GM21390 (cell line): ENCODE measurements around the gene MS4A4E.
"Not testable (repeated sequence)": the region's sequence is repeated elsewhere in the genome, so short reads cannot be mapped to it uniquely, and the experiment has no call there.

ENCODE experiments used
- ATAC-seq: cut with Tn5 transposase; IDR thresholded peaks from one replicate; pipeline ENCODE4 v1.9.1; 2021; ENCODE audit not compliant: unreplicated experiment

The MS4A4E gene

GRCh38 chr11:60182541-60183330, 60.2 kb downstream of the MS4A4E start, which contains the start of gene MS4A6A:
MS4A6A (minus strand) TSS chr11:60183083; CDS start chr11:60181727, 1,356 bp downstream.
- no peak for ATAC-seq

GRCh38 chr11:60175860-60176275, 67.1 kb downstream of the MS4A4E start:
- ATAC-seq = no peak

GRCh38 chr11:60172011-60172410, 70.9 kb downstream of the MS4A4E start:
- no peak for ATAC-seq

GRCh38 chr11:60170566-60170965, 72.4 kb downstream of the MS4A4E start:
- ATAC-seq = no peak

GRCh38 chr11:60169264-60169915, 73.5 kb downstream of the MS4A4E start:
- no peak for ATAC-seq

GRCh38 chr11:60168306-60168705, 74.6 kb downstream of the MS4A4E start:
- no peak for ATAC-seq

- no peak for ATAC-seq
Measured at GRCh38 chr11:60165951-60166350, 77.0 kb downstream of the MS4A4E start.

- no peak for ATAC-seq
Measured at GRCh38 chr11:60165538-60165937, 77.4 kb downstream of the MS4A4E start.

- ATAC-seq = no peak
Measured at GRCh38 chr11:60164550-60165075, 78.3 kb downstream of the MS4A4E start.

GRCh38 chr11:60161766-60162165, 81.2 kb downstream of the MS4A4E start:
- ATAC-seq = no peak

- no peak for ATAC-seq
Measured at GRCh38 chr11:60161107-60161506, 81.8 kb downstream of the MS4A4E start.

- no peak for ATAC-seq
Measured at GRCh38 chr11:60159868-60160267, 83.1 kb downstream of the MS4A4E start.

GRCh38 chr11:60159284-60159683, 83.7 kb downstream of the MS4A4E start:
- ATAC-seq = no peak

GRCh38 chr11:60158636-60159035, 84.3 kb downstream of the MS4A4E start:
- ATAC-seq = no peak

- no peak for ATAC-seq
Measured at GRCh38 chr11:60155931-60156330, 87.0 kb downstream of the MS4A4E start.

GRCh38 chr11:60152727-60153126, 90.2 kb downstream of the MS4A4E start:
- ATAC-seq = not testable (repeated sequence)

- no peak for ATAC-seq
Measured at GRCh38 chr11:60150279-60150678, 92.7 kb downstream of the MS4A4E start.
